Heart right ventricle (tissue), 16 donors: Measurements from ENCODE around the gene TMEM132D. TPM values are rescaled to one million over a fixed set of nuclear protein-coding genes. Genes with fewer than 3 reads are reported as not detected.

Source experiments
- ATAC-seq, 8 donors: fragments of 200-7000 bp; cut with Tn5 transposase; one replicate each; pipeline ENCODE4 v1.9.1; 2020; ENCODE audit warnings: mild to moderate bottlenecking in 8 of 8, moderate library complexity in 8 of 8, moderate number of reproducible peaks in 1 of 8
- DNase-seq, 2 donors: peaks; one replicate each; pipeline ENCODE4 v3.0.0-alpha.2; 2020
- H3K27ac ChIP-seq, 10 donors: fragments of 200-600 bp; sonication (generic) in 2 of 10; one replicate each; pipeline versions ENCODE4 v1.5.0 to v1.8.0; 2020 to 2022; ENCODE audit warnings: mild to moderate bottlenecking in 3 of 10
- H3K27me3 ChIP-seq, 7 donors: fragments of 200-600 bp; one replicate each; pipeline ENCODE4 v1.8.0; 2021 to 2022; ENCODE audit warnings: mild to moderate bottlenecking in 2 of 7
- H3K36me3 ChIP-seq, 9 donors: fragments of 200-600 bp; sonication (generic) in 1 of 9; one replicate each; pipeline versions ENCODE4 v1.5.0 to v1.8.0; 2020 to 2022; ENCODE audit warnings: mild to moderate bottlenecking in 2 of 9
- H3K4me1 ChIP-seq, 9 donors: fragments of 200-600 bp; sonication (generic) in 1 of 9; one replicate each; pipeline versions ENCODE4 v1.5.0 to v1.8.0; 2020 to 2022; ENCODE audit warnings: mild to moderate bottlenecking in 4 of 9
- H3K4me3 ChIP-seq, 10 donors: fragments of 200-600 bp; sonication (generic) in 2 of 10; one replicate each; pipeline versions ENCODE4 v1.5.0 to v1.8.0; 2020 to 2022; ENCODE audit warnings: mild to moderate bottlenecking in 7 of 10, moderate library complexity in 2 of 10
- H3K9me3 ChIP-seq, 11 donors: fragments of 200-600 bp in 10 of 11; sonication (generic) in 2 of 11; one replicate each; pipeline versions ENCODE4 v1.5.0 to v1.8.0; 2013 to 2022; ENCODE audit warnings: mild to moderate bottlenecking in 2 of 11, control low read depth in 1 of 11, moderate library complexity in 1 of 11
- CTCF ChIP-seq, 9 donors: fragments of 200-600 bp; sonication (generic) in 2 of 9; IDR thresholded peaks; one replicate each; pipeline versions ENCODE4 v1.5.0 to v1.8.0; 2021 to 2022; ENCODE audit warnings: antibody characterized with exemption in 9 of 9, mild to moderate bottlenecking in 5 of 9, moderate library complexity in 1 of 9
- WGBS, 2 donors: extraction: QIAGEN DNeasy Blood & Tissue Kit; methylation state at CpG; one replicate each; pipeline ENCODE4 v1.1.7; 2013; ENCODE audit warnings: inconsistent platforms in 1 of 2; 5-methylcytosine and 5-hydroxymethylcytosine counted together
- intact Hi-C, 10 donors: fragments of 100-400 bp; cut with DNase I; formaldehyde crosslinking; loops; one replicate each; pipeline versions ENCODE4 v1.11.1 to v1.14.2; 2022
- polyA plus RNA-seq, 2 donors: library from polyadenylated mRNA; stranded (reverse); fragments of 200-250 nt; gene quantifications; one replicate each; pipeline ENCODE4 v1.2.3, GENCODE V29; 2013
- total RNA-seq, 10 donors: library from RNA; stranded (reverse); fragmentation: NEBNext Ultra II Directional in 3 of 10; extraction: Animal tissue kit (Norgen Biotek cat#: 25700) in 3 of 10; gene quantifications; one replicate each; pipeline versions ENCODE4 v1.2.1 to v1.2.4, GENCODE V29; 2021 to 2023
- donor health status: Arrhythmogenic right ventricular cardiomyopathy.
- donor health status: ischemic (EF 13 %, LVEDD 7.1; RV severe dilation, severe dysfunction).
- donor health status: healthy with polysubstance abuse.
- donor health status: DM: no; HTN: yes; CAD: no.
- donor health status: DM: no; HTN: no; CAD: no.
- donor health status: ischemic (EF 25% LVEDD 6.9; RV normal size, moderate dysfunction).
- donor health status: ischemic (EF 25% LVEDD 5.7; RV mildly dilated, moderate dysfunction).
- donor health status: healthy.
- donor health status: DM: yes; HTN: yes; CAD: no.
- donor health status: Ischemic cardiomyopathy.
- donor health status: ischemic (EF 35%, LVEDD 5.7; RV mildly dilated, moderate dysfunction).
- donor health status: nonischemic (EF 11% LVEDD 7.7; RV severe dilation, severe dysfunction).
- donor health status: DM: yes; HTN: yes; CAD: no.
- donor health status: PGD.
- donor health status: ischemic (EF 29% LVEDD 5.4; RV normal size, mild dysfunction).
- donor health status: nonischemic (EF 23%, LVEDD 6.1; RV moderate dilation, normal function).

TMEM132D gene
- total and polyA plus RNA-seq, 12 donors = not detected

GRCh38 chr12:129097451-129097850 lies 806.4 kb downstream of the TMEM132D start:
- no peak overlapping the region for H3K27ac ChIP-seq
- no peaks in the 10 kb centered on the region for H3K36me3 ChIP-seq
- DNase-seq (no peak), ATAC-seq (no peak)
- TF ChIP-seq CTCF (IDR thresholded peaks at IDR 0.05) = no peak
- WGBS, 2 donors = 71 to 81% methylated on average over 3 of the region's 3 CpGs
- H3K27me3 ChIP-seq = no peaks in the 10 kb centered on the region
- H3K4me1 ChIP-seq = no peaks in the 10 kb centered on the region
- peaks cover 0 to 6% (median 0%) of the 10 kb centered on the region in 11 donors for H3K9me3 ChIP-seq
- intact Hi-C loops = no loop called here
- no peak overlapping the region for H3K4me3 ChIP-seq

- Histone ChIP-seq H3K9me3 (peaks cover 0 to 10% (median 0%) of the 10 kb centered on the region in 11 donors), H3K27ac (no peak overlapping the region), H3K36me3 (no peaks in the 10 kb centered on the region), H3K4me3 (no peak overlapping the region), H3K27me3 (no peaks in the 10 kb centered on the region), H3K4me1 (no peaks in the 10 kb centered on the region)
- intact Hi-C loops = no loop called here
- DNase-seq (no peak), ATAC-seq (no peak)
- no peak for TF ChIP-seq CTCF (IDR thresholded peaks at IDR 0.05)
- whole genome bisulfite sequencing, 2 donors = 82 to 85% methylated on average over 7 of the region's 7 CpGs
Observed at GRCh38 chr12:129096968-129097367, 806.9 kb downstream of the TMEM132D start.

GRCh38 chr12:129096184-129096583 lies 807.6 kb downstream of the TMEM132D start:
- intact Hi-C loops = no loop called here
- 88 to 90% methylated on average over 11 of the region's 11 CpGs for WGBS, 2 donors
- DNase-seq = no peak
- Histone ChIP-seq H3K27me3 (no peaks in the 10 kb centered on the region), H3K4me3 (no peak overlapping the region), H3K4me1 (no peaks in the 10 kb centered on the region), H3K9me3 (peaks cover 0 to 10% (median 0%) of the 10 kb centered on the region in 11 donors), H3K27ac (no peak overlapping the region), H3K36me3 (no peaks in the 10 kb centered on the region)
- no peak for TF ChIP-seq CTCF (IDR thresholded peaks at IDR 0.05)
- no peak for ATAC-seq

GRCh38 chr12:129089576-129089975 lies 814.2 kb downstream of the TMEM132D start:
- ATAC-seq (no peak), DNase-seq (no peak)
- H3K27ac ChIP-seq = no peak overlapping the region
- H3K9me3 ChIP-seq = peaks cover 0 to 10% (median 0%) of the 10 kb centered on the region in 11 donors
- intact Hi-C loops = no loop called here
- no peaks in the 10 kb centered on the region for H3K4me1 ChIP-seq
- H3K4me3 ChIP-seq = no peak overlapping the region
- 72 to 85% methylated on average over 9 of the region's 9 CpGs for WGBS, 2 donors
- H3K27me3 ChIP-seq = peaks cover 0 to 6% (median 0%) of the 10 kb centered on the region in 7 donors
- H3K36me3 ChIP-seq = no peaks in the 10 kb centered on the region
- no peak for TF ChIP-seq CTCF (IDR thresholded peaks at IDR 0.05)
